Stimulated activated CD8-positive, alpha-beta memory T cell treated with anti-CD3 and anti-CD28 coated beads, Interleukin-15, amount 100 ng/mL, for 4 hours (primary cell): ENCODE results near the gene PLD6.
"Not testable (repeated sequence)": the region's sequence is repeated elsewhere in the genome, so short reads cannot be mapped to it uniquely, and the experiment has no call there.

Experiments
- DNase-seq, 2 donors: peaks; one replicate each; pipeline ENCODE4 v3.0.0-alpha.2; 2020; ENCODE audit warnings: low read depth in 2 of 2

The PLD6 gene

DNA sequence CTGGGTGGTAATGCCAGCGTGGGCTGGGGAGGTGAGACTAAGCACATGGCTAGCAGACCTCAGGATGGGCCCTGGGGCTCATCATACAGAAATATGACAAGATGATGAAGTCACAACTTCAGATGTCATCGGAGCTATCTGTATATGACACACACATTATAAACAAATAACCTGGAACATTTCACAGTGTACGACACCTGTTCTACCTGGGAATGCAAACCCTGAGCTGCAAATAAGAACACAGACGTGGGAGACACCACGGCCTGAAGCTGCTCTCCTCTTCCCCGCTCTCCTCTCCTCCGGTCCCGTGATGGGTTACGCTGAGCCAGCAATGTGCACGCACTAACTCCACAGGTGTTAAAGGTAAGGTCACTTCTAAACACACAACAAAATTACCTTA is 4.9 kb downstream of the PLD6 start:
- DNase-seq = no peak

DNA sequence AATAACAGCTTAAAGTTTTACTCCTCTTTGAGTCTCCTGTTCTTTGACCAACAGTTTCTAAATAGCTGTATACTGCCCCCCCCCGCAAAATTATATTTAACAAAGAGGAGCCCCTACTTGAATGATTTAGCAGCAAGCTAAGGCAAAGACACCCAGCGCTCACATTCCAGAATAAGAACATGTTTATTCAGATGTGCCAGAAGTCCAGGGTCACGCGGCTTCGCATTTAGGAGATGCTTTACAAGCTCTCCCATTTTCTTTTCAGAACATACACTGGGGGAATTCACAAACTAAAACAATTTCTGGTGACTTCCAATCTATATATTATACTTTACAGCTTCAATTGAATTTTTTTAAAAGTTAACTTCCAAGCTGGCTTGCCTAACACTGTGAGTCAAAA is 5.3 kb downstream of the PLD6 start:
- DNase-seq = no peak

DNA sequence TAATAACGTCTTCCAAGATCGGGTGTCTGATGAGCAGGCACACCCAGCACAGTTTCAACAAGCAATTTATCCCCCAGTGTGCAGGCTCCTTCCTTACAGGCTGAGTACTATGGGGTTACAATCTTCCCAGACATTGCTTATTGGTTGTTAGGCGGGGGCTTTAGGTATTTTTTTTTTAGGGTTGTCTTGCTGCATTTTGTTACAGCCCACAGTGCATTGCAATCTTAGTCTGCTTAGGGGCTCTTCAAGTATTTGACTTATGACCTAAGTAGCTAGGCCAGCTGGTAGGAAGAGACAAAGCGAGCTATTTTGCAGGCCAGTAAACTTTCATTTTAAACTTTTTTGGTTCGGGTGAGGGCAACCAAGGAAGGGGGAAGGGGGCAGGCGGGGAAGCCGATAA is 5.8 kb downstream of the PLD6 start:
- no peak for DNase-seq

DNA sequence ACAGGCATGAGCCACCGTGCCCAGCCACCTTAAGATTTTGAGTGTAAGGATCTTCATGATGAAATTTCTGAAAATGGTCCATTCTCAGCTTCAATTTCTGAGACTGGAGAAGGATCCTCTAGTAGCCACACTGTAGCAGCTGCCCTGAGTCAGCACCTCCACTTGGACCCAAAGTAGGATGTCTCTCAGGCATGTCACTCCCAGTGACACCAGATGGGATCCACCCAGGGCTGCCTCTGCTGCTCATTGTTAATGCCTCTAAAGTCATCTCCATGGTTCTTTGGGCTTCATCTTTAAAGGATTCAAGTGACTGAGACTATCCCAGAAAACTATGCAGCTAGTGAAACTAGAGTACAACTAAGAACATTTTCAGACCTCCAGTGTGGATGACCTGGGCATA is 7.9 kb downstream of the PLD6 start:
- no peak for DNase-seq

DNA sequence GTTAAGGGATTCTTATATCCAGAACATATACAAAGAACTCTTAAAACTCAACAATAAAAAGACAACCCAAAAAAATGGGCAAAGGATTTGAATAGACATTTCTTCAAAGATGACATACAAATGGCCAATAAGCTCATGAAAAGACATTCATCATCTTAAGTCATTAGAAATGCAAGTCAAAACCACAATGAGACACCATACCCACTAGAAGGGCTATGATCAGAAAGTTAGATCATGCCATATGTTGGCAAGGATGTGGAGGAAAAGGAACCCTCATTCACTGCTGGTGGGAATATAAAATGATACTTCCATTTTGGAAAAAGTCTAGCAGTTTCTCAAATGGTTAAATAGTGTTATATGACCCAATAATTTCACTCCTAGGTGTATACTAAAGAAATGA is 9.4 kb downstream of the PLD6 start:
- no peak for DNase-seq

DNA sequence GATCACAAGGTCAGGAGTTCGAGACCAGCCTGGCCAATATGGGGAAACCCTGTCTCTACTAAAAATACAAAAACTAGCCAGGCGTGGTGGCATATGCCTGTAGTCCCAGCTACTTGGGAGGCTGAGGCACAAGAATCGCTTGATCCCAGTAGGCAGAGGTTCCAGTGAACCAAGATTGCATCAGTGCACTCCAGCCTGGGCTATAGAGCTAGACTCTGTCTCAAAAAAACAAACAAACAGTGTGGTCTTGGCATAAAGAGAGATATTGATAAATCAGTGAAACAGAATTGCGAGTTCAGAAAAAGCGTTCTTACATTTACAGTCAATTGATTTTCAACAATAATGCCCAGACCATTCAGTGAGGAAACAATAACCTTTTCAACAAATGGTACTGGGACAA is 10.7 kb downstream of the PLD6 start:
- DNase-seq = not testable (repeated sequence)

DNA sequence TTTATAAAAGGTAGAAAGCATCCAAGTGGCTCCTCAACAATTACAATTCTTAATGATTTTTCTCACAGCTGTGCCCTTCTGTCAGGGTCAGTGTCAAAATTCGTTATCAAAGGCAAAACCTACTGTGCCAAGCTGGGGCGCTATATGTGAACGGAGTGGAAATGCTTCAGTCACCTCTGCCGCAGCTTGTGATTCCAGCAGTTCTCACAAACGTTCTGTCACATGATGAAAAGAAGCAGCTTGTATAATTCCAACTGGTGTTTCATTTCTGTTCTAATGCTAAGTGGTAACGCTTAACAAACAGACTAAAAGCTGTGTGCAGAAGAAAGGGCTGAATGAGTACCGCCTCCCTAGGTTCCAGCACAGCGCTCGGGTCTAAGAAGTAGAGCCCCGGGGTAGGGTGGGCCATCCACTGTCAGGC is 14.2 kb downstream of the PLD6 start:
- no peak for DNase-seq

DNA sequence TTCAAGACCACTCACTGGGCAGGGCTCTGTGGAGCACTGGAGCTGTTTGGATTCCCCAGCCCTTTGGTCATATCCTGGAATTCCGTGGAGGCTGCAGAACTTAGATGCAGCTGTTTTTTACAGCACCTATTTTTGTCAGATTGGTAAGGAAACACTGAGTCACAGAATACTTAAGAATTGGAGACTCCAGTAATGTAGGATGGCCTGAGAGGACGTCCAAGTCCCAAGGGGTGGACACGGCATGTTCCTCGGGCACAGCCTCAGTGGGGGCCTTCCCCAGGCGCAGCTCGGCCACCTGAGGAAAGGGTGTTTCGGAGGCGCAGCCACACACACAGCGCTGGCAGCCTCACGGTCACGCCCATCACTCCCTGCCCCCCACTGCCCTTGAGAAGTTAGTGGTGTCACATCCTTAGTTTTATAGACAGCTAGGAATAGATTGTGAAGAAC is 14.8 kb downstream of the PLD6 start:
- no peak for DNase-seq

DNA sequence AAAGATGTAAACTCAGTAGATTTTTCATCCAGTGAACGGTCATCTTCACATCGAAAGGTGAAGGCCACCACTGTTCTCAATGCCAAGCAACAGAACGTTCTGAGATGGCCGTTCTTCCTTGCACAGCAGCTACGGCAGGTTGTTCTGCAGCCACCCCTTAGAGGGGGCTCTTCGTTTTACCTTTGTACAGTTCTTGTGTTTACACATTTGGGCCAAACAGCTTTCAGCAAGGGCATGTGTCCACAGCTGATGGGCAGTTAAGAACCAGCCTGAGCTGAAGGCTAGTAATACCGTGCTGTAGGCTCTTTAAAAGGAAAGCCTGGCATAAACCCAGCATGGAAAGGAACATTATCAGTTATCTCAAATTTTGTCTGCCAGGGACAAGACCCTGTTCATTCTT is 15.9 kb downstream of the PLD6 start:
- no peak for DNase-seq

DNA sequence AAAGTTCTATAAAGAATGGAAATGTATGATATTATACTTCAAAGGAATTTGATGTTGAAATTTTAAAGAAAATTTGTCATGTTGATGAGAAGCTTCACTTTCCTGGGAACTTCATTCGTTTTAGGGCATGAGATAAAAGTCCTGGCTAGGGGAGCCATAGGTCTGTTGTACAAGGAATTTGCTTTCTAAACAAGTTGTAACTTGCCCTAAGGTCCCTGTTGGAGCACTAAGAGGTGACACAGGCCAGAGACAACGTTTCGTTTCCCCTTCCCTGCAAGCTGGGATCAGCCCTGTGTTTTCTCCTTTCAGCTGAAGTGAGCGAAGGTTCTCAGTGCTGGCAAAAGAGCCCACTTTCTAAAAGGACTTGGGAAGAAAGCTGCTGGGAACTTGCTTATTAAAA is 16.6 kb downstream of the PLD6 start:
- no peak for DNase-seq

DNA sequence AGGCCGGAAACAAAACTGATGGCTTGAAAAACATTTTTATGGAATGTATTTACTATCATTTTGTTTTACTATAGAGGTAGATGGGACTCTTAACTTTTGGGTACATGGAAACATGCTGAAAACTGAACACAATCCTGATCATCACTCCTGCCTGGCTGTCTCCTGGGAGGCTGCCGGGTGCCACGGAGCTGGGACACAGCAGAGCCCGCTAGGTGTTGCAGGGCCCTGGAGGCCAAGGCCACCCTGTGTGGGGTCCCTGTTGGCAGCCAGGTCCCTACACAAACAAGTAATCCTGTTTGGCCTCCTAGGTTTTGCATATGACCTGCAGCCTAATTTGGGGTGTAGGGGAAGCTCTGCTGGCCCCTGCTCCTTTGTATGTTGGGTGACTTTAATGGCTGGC is 17.5 kb downstream of the PLD6 start:
- no peak for DNase-seq

DNA sequence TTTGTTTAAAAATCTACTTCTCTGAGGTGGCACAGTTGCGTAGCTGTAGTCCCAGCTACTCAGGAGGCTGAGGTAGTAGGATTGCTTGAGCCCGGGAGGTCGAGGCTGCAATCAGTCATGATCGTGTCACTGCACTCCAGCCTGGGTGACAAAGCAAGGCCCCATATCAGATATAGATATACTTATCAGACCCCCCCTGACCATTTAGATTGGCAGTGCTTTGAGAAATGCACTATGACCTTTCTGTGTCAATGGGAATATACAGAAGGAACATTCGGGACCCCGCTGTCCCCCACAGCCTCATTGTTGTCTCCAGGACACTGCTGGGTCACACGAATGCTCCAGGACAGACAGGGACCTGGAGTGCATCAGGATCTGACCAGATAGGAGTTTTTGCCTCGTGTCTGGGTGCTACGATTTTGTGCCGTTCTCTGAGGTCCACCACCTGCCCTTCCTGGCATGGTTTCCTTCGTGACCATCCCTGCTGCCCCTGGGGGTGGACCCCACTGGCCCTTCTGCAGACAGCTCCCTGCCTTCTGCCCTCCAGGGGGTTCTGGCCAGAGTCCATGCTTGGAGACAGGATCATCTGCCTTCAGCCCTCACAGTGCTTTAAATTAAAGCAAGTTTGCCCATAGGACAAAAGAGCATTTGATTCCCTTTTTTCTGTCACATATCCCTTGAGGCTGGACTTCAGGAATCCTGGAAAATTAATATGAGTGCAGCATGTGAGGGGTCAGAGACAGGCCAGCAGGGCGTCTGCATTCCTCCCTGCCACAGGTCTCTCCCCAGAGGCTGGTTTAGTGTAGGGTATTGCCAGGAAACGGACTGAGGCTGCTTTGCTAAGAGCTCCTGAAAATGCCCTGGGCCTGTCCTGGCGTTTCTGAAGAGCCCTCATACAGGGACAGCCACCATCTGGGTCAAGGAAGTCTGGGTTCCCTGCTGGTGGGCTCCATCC is 19.3 kb downstream of the PLD6 start:
- DNase-seq = no peak

DNA sequence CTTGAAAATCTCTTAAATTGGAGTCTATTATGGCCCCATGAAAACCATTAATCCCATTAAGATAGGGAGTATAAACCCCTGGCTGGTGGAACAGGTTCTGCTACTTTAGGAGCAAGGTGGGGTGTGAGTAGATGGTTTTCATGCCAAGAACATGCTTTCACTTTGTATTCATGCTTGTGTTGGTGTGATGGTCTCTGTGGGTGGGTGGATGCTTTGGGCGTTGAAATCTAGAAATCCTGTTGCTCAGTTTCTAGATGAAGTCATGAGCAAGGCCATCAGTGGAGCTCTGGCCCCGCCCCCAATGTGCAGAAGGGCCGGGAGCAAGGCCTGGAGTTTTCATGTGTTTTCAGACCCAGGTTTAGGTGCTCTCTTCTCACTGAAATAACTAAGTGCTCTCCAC is 20.1 kb downstream of the PLD6 start:
- no peak for DNase-seq

DNA sequence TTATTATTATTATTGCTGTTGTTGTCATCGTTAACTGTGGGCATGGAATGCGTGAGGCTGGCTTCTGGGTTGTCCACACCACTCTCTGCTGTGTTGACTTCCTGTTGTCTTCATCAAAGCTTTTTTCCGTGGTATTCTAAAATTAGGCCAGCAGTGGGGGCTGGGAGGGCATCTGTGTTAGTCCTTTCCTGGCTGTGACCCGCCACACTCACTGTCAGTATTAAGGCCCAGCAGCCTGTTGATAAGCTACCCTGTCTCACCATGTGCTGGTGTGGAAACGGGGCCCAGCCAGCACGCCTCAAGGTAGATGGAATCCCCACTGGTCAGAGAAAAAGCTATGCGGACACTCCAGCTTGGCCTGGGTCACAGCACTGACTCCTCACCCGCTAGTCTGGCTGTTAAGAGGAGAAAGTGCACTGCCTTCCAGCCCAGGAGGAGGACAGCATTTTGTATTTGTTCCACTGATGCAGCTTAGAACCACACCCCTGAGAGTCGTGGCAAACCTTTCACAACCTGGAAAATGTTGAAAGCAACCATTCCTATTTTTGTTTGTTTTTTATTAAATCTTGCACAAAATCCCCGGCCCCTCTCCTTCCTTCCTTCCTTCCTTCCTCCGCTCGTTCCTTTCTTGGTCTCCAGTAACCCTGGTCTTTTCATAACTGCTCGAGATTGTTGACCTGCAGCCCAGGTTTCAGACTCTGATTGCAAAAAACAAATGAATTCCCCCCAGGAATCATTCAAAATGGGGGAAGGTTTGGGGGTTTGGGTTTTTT is 21.0 kb downstream of the PLD6 start:
- DNase-seq = not testable (repeated sequence)

DNA sequence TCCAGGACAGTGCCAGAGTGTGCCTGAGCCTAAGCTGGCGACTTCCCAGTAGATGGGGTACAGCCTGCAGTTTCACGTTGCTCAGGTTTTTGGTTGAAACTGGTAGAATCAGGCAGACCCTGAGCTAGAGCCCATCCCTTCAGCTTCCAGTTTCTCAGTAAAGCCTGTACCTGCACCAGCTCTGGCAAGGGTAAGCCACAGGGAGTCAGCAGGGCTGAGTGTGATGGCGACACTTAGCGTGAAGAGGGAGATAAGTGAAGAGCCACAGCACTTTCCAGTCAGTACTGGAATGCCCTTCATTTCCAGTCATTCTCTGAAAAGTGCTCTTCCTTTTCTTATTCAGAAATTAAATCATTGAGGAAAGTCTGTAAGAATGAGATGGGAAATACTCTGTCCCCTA is 22.4 kb downstream of the PLD6 start:
- no peak for DNase-seq

DNA sequence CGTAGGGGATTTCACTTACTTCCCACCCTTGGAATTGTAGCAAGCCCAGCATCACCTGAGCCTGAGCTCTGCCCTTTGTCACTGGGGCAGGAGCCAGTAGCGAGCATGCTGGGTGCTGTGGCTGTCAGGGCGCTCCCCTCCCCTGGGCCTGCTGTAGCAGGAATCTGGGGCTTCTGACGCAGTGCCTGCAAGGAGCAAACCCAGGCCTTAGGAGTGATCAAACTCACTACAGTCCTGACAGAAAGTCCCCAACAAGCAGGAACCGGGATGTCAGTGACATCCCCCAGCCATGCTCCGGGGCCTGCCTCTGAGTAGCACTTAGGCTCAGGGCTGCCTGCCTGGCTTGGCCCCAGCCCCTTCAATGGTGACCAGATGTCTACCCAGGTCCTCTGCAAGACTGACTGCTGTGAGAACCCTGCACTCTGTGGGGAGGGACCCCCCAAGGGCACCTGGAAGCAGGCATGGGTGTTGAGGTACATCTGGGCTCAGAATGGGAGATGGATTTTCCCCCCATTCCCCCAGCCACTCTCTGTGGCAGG is 23.5 kb downstream of the PLD6 start:
- DNase-seq = no peak

DNA sequence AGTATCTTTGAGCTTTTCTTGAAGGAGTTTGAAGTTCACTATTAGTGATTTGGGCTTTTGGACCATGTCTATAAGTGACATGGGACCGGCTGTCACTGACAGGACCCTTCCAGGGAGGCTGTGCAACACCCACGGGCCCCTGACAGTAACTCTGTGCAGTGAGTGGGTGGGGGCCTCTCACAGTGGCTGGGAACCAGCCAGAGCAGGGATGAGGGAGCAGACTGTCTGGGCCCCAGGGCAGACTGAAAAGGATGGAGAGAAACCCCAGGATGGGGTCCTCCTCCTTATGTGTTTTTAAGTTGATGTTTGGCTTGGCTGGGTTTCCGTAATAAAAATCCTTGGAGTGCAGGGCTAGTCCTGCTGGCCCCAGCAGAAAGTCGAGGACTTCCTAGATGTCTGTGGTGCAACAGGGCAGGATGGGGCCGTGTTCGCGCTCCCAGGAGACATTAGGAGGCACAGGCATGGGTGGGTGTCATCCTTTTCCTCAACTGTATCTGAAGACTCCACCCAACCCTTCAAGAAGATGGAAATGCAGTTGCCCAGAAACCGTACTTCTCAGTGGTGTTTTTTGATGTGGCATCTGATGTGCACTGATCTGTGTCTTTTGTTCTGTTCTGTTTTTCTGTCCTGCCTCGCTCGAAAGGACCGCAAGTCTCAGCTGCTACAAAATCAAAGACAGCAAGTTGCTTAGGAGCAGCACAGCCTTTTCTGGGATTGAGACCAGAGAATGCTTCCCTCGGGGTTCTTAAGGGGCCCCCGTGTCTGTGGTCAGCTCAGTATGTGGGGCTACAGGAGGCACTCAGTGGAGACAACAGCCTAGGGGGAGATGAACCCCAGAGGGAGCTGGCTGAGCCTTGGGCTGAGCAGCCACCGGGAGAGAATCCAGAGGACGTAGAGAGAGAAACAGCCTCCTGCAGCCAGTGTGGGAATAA is 24.2 kb downstream of the PLD6 start:
- peak in 1 of 2 donors; percentile 16 for DNase-seq

DNA sequence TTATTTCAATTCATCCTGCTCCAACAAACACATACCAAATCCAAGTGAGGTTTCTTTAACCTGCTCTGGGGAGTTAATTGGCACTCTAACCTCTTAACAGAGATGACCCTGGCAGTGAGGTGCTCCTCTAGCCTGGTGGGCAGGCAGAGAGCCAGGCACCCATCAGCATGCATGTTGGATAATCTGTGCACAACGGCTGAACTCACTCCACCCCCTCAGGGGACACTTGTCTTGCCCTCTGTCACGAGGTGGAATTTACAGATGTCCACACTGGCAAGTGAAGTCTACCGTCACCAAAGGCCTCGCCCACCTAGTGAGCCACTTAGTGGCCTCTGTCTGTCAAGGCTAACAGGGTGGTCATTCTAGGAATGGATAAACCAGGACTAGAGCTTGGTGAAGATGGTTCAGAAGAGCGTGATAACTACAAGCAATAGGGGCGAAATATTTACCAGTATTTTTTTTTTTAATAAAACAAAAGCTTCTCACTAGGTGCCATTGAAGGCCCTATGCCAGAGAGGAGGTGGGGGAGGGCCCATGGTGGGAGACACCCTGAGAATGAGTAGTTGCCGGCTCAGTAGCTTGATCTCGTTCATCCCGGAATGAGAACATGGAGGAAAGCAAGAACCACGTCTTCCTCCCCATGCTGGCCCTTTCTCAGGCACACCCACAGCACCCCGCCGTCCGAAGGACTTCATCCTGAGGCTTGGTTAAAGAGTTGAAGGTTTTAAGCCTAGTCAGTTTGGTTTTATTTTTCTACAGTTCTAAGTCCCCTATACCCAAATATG is 25.2 kb downstream of the PLD6 start:
- no peak for DNase-seq

DNA sequence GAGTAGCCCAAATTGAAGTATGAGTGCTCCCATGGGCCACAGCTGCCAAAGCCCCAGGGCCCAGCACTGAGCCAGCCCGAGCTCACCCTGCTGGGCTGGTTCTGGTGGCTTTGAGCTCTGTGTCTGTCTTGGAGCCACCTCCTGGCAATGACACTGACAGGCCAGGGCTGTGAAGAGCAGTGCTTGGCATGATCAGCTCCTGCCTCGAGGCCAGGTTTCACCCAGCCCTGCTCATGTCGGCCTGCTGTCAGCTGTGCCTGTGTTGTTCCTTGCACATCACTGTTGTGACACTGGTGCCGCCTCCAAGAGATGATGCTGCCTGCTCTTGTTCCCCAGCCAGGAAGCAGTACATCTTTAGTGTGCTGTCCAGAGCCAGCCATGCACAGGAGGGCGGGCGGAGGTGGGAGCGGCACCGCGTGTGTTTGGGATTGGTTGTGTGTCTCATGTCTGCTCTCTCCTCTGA is 26.0 kb downstream of the PLD6 start:
- DNase-seq = no peak

DNA sequence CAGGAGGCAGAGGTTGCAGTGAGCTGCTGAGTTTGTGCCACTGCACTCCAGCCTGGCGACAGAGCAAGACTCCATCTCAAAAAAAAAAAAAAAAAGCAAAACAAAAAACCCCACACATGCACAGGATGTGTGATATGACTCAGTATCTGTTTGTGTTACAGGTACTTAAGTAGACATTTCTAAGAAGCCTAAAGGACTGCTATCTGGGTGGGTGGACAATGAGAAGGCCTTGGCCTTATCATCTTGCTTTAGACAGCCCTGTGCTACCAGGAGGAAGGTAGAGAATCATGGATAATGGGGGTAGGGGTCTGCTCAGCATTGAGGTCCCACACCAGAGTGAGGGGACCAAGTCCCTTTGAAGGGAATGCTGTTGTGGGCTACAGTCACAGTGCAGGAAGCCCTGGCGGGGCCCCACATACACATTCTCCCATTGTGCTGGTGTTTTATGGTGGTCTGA is 26.7 kb downstream of the PLD6 start:
- no peak for DNase-seq

DNA sequence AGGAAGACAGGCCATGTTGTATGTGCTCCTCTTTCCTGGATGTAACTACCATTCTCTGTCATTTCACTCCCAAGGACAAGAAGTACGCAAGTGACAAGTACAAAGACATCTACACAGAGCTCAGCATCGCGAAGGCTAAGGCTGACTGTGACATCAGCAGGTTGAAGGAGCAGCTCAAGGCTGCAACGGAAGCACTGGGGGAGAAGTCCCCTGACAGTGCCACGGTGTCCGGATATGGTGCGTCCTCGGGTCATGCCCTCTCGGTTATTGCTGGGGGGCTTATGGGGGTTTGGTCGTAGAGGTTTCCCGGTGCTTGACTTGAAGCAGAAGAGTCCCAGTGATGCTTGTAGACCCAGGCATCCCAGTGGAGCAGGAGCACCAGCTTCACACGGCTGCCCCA is 29.0 kb downstream of the PLD6 start:
- no peak for DNase-seq
